MCF 10A (cell line): ENCODE data around the gene CEPT1. TPM values are rescaled to one million over a fixed set of nuclear protein-coding genes. Genes with fewer than 3 reads are reported as not detected.

Experiments used
- BruUV-seq: library from RNA; stranded (reverse); fragments of 400-500 nt; replicated peaks from 2 replicates; lab custom pipeline; 2021; lab: Mats Ljungman, UMichigan
- CTCF ChIA-PET: fragments of 300-600 bp; sonication (Branson Sonifier 250); formaldehyde crosslinking; extraction: SDS; loops from one replicate; lab custom pipeline; 2021; ENCODE audit warnings: antibody characterized with exemption, inconsistent platforms; lab: Yijun Ruan, JAX
- POLR2A ChIA-PET: fragments of 300-600, 350-650 bp; sonication (Branson Sonifier 250); formaldehyde crosslinking; extraction: SDS; loops from one replicate; lab custom pipeline; 2020; ENCODE audit warnings: antibody characterized with exemption, inconsistent platforms; lab: Yijun Ruan, JAX
- DNase-seq: peaks from one replicate; pipeline ENCODE4 v3.0.0-alpha.2; 2018; ENCODE audit not compliant: unreplicated experiment
- H3K27ac Mint-ChIP-seq: one replicate; pipeline ENCODE4 v1.8.0; 2022; ENCODE audit warnings: mild to moderate bottlenecking, low read depth, mixed read lengths; ENCODE audit not compliant: unreplicated experiment
- H3K27me3 Mint-ChIP-seq: one replicate; pipeline ENCODE4 v1.8.0; 2022; ENCODE audit warnings: mixed read lengths; ENCODE audit not compliant: insufficient read depth, unreplicated experiment
- H3K36me3 Mint-ChIP-seq: one replicate; pipeline ENCODE4 v1.8.0; 2022; ENCODE audit warnings: mild to moderate bottlenecking, moderate library complexity, mixed read lengths; ENCODE audit not compliant: insufficient read depth, unreplicated experiment
- H3K4me1 Mint-ChIP-seq: one replicate; pipeline ENCODE4 v1.8.0; 2022; ENCODE audit warnings: mixed read lengths; ENCODE audit not compliant: insufficient read depth, unreplicated experiment
- H3K4me3 Mint-ChIP-seq: one replicate; pipeline ENCODE4 v1.8.0; 2022; ENCODE audit warnings: mild to moderate bottlenecking, moderate library complexity, mixed read lengths; ENCODE audit not compliant: unreplicated experiment
- H3K9me3 Mint-ChIP-seq: one replicate; pipeline ENCODE4 v1.8.0; 2022; ENCODE audit warnings: mixed read lengths; ENCODE audit not compliant: unreplicated experiment
- intact Hi-C: fragments of 100-400 bp; cut with micrococcal nuclease; formaldehyde crosslinking; loops from 2 replicates; pipeline ENCODE4 v1.14.1; 2022
- total RNA-seq: library from RNA; stranded (reverse); gene quantifications from 2 replicates; pipeline ENCODE4 v1.2.3, GENCODE V29; 2022
- TF ChIP-seq, protein P1 (sequence below): fragments of 200-600 bp; IDR thresholded peaks from one replicate; pipeline ENCODE4 v1.8.0; 2022; ENCODE audit warnings: antibody characterized with exemption, mild to moderate bottlenecking; ENCODE audit not compliant: unreplicated experiment

Gene CEPT1
- total RNA-seq, 1 experiment from 2014 or later = 45.0 TPM

DNA sequence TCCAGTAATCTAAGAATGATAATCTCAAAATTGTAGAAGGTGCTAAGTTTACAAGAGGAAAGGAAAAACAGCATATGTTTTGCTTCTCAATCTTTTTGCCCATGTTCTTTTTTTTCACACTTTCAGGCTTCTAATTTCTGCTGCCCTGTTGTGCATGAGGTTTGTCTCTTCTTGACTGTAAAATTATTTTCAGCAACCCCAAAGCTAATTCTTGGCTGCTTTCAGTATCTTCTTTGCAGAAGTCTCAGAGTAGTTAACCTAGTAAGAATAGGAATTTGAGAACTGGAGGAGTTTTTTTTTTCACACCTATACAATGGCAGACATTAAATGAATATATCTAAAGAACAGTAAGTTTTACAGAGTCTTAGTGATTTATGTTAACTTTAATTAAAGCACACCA lies 34.0 kb downstream of the CEPT1 start:
- H3K36me3 Mint-ChIP-seq = peaks cover 61% of the 10 kb centered on the region
- ChIA-PET CTCF (no interaction called here), POLR2A (interaction anchor here (1.2 kb wide), 1 partner anchor 13 kb away, joined by 3 read pairs; no protein-coding TSS in a partner anchor)
- BruUV-seq = no TSS peak
- no peaks in the 10 kb centered on the region for H3K4me1 Mint-ChIP-seq
- H3K9me3 Mint-ChIP-seq = no peaks in the 10 kb centered on the region
- no peak overlapping the region for H3K27ac Mint-ChIP-seq
- no peaks in the 10 kb centered on the region for H3K27me3 Mint-ChIP-seq
- intact Hi-C loops = no loop called here
- TF ChIP-seq, protein P1, sequence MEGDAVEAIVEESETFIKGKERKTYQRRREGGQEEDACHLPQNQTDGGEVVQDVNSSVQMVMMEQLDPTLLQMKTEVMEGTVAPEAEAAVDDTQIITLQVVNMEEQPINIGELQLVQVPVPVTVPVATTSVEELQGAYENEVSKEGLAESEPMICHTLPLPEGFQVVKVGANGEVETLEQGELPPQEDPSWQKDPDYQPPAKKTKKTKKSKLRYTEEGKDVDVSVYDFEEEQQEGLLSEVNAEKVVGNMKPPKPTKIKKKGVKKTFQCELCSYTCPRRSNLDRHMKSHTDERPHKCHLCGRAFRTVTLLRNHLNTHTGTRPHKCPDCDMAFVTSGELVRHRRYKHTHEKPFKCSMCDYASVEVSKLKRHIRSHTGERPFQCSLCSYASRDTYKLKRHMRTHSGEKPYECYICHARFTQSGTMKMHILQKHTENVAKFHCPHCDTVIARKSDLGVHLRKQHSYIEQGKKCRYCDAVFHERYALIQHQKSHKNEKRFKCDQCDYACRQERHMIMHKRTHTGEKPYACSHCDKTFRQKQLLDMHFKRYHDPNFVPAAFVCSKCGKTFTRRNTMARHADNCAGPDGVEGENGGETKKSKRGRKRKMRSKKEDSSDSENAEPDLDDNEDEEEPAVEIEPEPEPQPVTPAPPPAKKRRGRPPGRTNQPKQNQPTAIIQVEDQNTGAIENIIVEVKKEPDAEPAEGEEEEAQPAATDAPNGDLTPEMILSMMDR = no peak
- DNase-seq = no peak
- no peak overlapping the region for H3K4me3 Mint-ChIP-seq

DNA sequence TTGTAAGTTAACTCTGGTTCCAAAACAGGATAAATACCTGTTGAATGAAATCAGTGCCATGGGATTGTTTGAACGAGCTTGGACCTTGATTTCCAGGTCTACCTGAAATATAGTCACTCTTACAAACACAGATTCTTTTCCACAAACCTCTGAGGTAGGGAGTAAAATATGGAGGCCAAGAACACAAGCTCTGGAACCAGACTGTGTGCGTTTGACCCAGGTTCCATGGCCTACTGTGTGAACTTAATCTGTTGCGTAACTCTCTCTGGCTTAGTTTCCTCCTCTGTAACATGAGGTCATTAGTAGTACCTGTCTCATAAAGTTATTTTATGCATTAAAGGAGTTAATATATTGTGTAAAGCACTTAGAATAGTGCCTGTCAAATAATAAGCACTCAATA lies 35.3 kb downstream of the CEPT1 start:
- DNase-seq = no peak
- H3K4me3 Mint-ChIP-seq = no peak overlapping the region

DNA sequence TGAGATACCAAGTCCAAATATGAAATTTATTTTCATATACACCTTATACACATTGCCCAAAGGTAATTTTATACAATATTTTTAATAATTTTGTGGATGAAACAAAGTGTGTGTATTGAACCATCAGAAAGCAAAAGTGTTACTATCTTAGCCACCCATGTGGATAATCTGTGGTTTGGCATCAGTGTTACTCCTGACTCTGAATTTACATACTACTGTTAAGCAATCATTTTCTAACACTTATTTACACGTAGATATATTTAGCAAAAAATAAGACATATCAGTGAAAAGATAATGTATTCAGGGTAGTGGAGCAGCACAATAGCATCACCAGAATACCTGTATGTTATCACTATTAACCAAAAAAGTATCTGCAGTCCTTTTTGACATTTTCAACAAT lies 36.7 kb downstream of the CEPT1 start:
- TF ChIP-seq, protein P1 = no peak
- Mint-ChIP-seq H3K27me3 (no peaks in the 10 kb centered on the region), H3K9me3 (no peaks in the 10 kb centered on the region), H3K36me3 (peaks cover 78% of the 10 kb centered on the region), H3K4me1 (no peaks in the 10 kb centered on the region), H3K4me3 (no peak overlapping the region), H3K27ac (no peak overlapping the region)
- intact Hi-C loops = no loop called here
- CTCF ChIA-PET = no interaction called here
- DNase-seq = no peak
- POLR2A ChIA-PET = interaction anchor here (0.7 to 1.8 kb wide), 2 partner anchors 13 to 44 kb away, joined by 3 to 8 read pairs; no protein-coding TSS in a partner anchor
- BruUV-seq = no TSS peak

More for the DNA sequence above, 35.3 kb downstream of the CEPT1 start:
- TF ChIP-seq, protein P1 = no peak
- no peaks in the 10 kb centered on the region for H3K9me3 Mint-ChIP-seq
- intact Hi-C loops = no loop called here
- H3K27me3 Mint-ChIP-seq = no peaks in the 10 kb centered on the region
- peaks cover 65% of the 10 kb centered on the region for H3K36me3 Mint-ChIP-seq
- no peaks in the 10 kb centered on the region for H3K4me1 Mint-ChIP-seq
- ChIA-PET POLR2A (interaction anchor here (1.8 kb wide), 1 partner anchor 11 kb away, joined by 8 read pairs; no protein-coding TSS in a partner anchor), CTCF (no interaction called here)
- H3K27ac Mint-ChIP-seq = no peak overlapping the region
- no TSS peak for BruUV-seq

DNA sequence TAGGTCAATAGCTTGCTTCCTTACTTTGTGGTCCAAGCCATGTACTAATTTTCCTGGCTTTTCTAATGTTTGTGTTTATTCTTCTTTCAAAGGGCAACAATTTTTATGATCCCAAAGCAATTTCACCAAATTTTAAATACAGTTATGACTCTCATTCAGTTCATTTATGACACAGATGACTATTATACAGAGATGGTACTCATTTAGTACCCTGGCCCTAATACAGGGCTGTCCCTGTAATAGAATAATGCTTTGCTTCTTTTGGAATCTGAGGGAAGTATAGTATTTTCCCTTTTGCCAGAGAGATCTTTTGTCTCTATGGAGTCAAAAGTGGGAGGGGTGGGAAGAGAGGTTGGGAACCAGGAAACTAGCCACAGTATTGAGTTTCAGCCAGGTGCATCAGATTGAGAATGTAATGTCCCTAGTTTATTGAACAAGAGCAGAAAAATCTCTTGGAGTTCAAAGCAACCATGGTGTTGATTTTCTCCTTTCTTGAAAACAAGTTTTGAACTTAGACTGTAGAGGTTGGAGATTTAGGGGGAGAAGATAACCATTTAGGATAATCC lies 40.0 kb downstream of the CEPT1 start:
- ChIA-PET CTCF (interaction anchor here (0.7 kb wide), 2 partner anchors 71 to 1149 kb away, joined by 3 read pairs; no protein-coding TSS in a partner anchor), POLR2A (interaction anchor here (0.9 kb wide), 1 partner anchor 41 kb away, joined by 3 read pairs; no protein-coding TSS in a partner anchor)
- no peak for DNase-seq
- no peaks in the 10 kb centered on the region for H3K9me3 Mint-ChIP-seq
- BruUV-seq = no TSS peak
- no peak overlapping the region for H3K4me3 Mint-ChIP-seq
- no peak overlapping the region for H3K27ac Mint-ChIP-seq
- H3K36me3 Mint-ChIP-seq = peaks cover 88% of the 10 kb centered on the region
- intact Hi-C loops = no loop called here
- no peaks in the 10 kb centered on the region for H3K4me1 Mint-ChIP-seq
- no peaks in the 10 kb centered on the region for H3K27me3 Mint-ChIP-seq
- TF ChIP-seq, protein P1 = no peak
